Uterus (tissue), 2 donors: ENCODE measurements around the gene ZP1.

Source experiments
- POLR2A ChIP-seq, 2 donors: fragments of 450-650 bp; IDR thresholded peaks; one replicate each; pipeline ENCODE4 v1.6.1; 2016; ENCODE audit warnings: antibody characterized with exemption in 2 of 2, mild to moderate bottlenecking in 1 of 2, moderate library complexity in 1 of 2
- TF ChIP-seq, protein P1 (sequence below), 4 experiments: fragments of 200-600 bp in 2 of 4; fragments of 450-650 bp in 2 of 4; sonication (generic) in 2 of 4; IDR thresholded peaks; one replicate each; pipeline ENCODE4 v1.5.1; 2016 to 2019; ENCODE audit warnings: antibody characterized with exemption in 4 of 4, mild to moderate bottlenecking in 2 of 4, moderate library complexity in 1 of 4

DNA sequence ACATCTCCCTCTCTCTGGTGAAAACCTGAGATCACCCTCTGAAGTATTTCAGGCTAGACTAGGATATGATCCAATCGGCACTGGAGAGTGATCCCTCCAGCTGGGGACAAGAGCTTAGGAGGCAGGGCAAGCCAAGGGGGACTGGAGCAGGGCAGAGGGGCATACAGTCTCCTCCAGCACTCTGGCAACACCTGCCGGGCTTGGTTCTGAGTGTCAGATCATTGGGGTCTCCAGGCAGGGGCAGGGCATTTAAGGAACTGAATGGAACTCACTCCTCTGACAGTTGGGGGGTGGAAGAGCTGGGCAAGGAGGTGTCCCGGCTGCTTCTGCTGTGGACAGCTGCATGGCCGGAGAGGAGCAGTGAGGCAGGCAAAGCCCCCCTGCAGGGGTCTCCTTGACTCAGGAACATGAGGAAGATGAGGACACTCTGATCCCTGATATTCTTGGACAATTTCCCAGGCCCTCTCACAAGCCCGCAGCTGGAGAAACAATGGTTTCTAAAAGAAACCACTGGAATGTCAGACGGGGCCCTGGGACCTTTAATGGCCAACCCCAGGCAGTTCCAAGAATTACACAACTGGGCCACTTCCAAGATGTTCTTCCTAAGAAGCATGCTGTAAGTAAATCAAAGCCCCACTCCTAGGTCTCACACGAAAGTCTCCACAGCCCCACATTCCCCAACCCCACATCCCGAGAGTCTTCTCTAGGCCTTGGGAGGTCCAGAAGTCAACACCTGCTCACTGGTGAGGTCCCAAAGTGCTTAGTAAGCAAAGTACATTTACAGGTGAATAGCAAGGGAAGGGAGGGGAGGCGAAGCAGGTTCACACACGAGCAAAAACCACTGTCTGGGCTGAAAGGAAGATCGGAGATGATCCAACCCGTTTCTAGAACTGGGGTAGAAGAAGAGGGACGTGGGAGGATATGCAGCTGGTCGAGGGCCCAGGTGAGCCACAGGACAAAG lies 26.6 kb upstream of the ZP1 start:
- TF ChIP-seq, protein P1, sequence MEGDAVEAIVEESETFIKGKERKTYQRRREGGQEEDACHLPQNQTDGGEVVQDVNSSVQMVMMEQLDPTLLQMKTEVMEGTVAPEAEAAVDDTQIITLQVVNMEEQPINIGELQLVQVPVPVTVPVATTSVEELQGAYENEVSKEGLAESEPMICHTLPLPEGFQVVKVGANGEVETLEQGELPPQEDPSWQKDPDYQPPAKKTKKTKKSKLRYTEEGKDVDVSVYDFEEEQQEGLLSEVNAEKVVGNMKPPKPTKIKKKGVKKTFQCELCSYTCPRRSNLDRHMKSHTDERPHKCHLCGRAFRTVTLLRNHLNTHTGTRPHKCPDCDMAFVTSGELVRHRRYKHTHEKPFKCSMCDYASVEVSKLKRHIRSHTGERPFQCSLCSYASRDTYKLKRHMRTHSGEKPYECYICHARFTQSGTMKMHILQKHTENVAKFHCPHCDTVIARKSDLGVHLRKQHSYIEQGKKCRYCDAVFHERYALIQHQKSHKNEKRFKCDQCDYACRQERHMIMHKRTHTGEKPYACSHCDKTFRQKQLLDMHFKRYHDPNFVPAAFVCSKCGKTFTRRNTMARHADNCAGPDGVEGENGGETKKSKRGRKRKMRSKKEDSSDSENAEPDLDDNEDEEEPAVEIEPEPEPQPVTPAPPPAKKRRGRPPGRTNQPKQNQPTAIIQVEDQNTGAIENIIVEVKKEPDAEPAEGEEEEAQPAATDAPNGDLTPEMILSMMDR (IDR thresholded peaks at IDR 0.05) = no peak
- TF ChIP-seq POLR2A (IDR thresholded peaks at IDR 0.05) = no peak
